Left renal pelvis (tissue), 4 donors: ENCODE measurements around the gene SLC22A12. TPM values are rescaled to one million over a fixed set of nuclear protein-coding genes. Genes with fewer than 3 reads are reported as not detected.

ENCODE experiments used
- DNase-seq, 4 donors: peaks; one replicate each; pipeline ENCODE4 v3.0.0-alpha.2; 2013; ENCODE audit warnings: low read depth in 4 of 4, low spot score in 3 of 4
- polyA plus RNA-seq, 4 donors: library from polyadenylated mRNA; unstranded; fragments of 120-200 nt; gene quantifications; one replicate each; pipeline ENCODE4 v1.2.1, GENCODE V29; 2013; ENCODE audit not compliant: insufficient read length in 4 of 4

The SLC22A12 gene
- polyA plus RNA-seq, 4 donors = 0.08 to 5.3 (median 3.2) TPM

- DNase-seq = no peak
These were observed 11.5 kb downstream of the SLC22A12 start for GRCh38 chr11:64602466-64603070.

- no peak for DNase-seq
These were observed 12.5 kb downstream of the SLC22A12 start for GRCh38 chr11:64603411-64604110.

- no peak for DNase-seq
These were observed 13.6 kb downstream of the SLC22A12 start for GRCh38 chr11:64604458-64605243.

GRCh38 chr11:64605244-64605560 is 14.2 kb downstream of the SLC22A12 start:
- no peak for DNase-seq

- no peak for DNase-seq
These were observed 14.9 kb downstream of the SLC22A12 start for GRCh38 chr11:64605656-64606585.

GRCh38 chr11:64606796-64607380 is 15.9 kb downstream of the SLC22A12 start:
- no peak for DNase-seq

- no peak for DNase-seq
These were observed 16.5 kb downstream of the SLC22A12 start for GRCh38 chr11:64607381-64607985.

- no peak for DNase-seq
These were observed 17.0 kb downstream of the SLC22A12 start for GRCh38 chr11:64608046-64608445.

- no peak for DNase-seq
These were observed 17.6 kb downstream of the SLC22A12 start for GRCh38 chr11:64608636-64609035.

GRCh38 chr11:64609436-64610047 is 18.5 kb downstream of the SLC22A12 start:
- no peak for DNase-seq

GRCh38 chr11:64610596-64610995 is 19.6 kb downstream of the SLC22A12 start:
- DNase-seq = no peak

GRCh38 chr11:64611176-64611575 is 20.2 kb downstream of the SLC22A12 start:
- DNase-seq = no peak

- DNase-seq = no peak
These were observed 21.0 kb downstream of the SLC22A12 start for GRCh38 chr11:64611869-64612646.

GRCh38 chr11:64613648-64614047 is 22.6 kb downstream of the SLC22A12 start:
- DNase-seq = no peak

- DNase-seq = no peak
These were observed 23.9 kb downstream of the SLC22A12 start for GRCh38 chr11:64614917-64615316.

GRCh38 chr11:64616817-64617216 is 25.8 kb downstream of the SLC22A12 start:
- DNase-seq = no peak

GRCh38 chr11:64619196-64619595 is 28.2 kb downstream of the SLC22A12 start:
- DNase-seq = no peak

GRCh38 chr11:64619811-64620380 is 28.9 kb downstream of the SLC22A12 start:
- no peak for DNase-seq
